SK-N-SH treated with all-trans-retinoic acid at 6 μM for 48 hours (cell line): ENCODE measurements around the gene EPB41L4A.

Experiments
- ATAC-seq: fragments of 200-7000 bp; cut with Tn5 transposase; 3 replicates; pipeline ENCODE4 v1.9.1; 2020; ENCODE audit warnings: mild to moderate bottlenecking, moderate library complexity
- ARNTL ChIP-seq: fragments of 450-650 bp; formaldehyde crosslinking; IDR thresholded peaks from 2 replicates; pipeline ENCODE4 v1.5.0; 2020; ENCODE audit warnings: low read depth, mild to moderate bottlenecking, moderate library complexity, borderline replicate concordance
- BACH2 ChIP-seq: fragments of 250-450 bp; sonication (Bioruptor Pico); IDR thresholded peaks from 2 replicates; pipeline ENCODE4 v1.9.0; 2021; ENCODE audit warnings: mild to moderate bottlenecking, borderline replicate concordance
- CSDC2 ChIP-seq: fragments of 250-450 bp; sonication (Bioruptor Pico); IDR thresholded peaks from 2 replicates; pipeline ENCODE4 v1.5.0; 2020; ENCODE audit warnings: mild to moderate bottlenecking, moderate library complexity
- CSRNP3 ChIP-seq: fragments of 250-450 bp; sonication (Bioruptor Pico); IDR thresholded peaks from 2 replicates; pipeline ENCODE4 v1.5.1; 2021; ENCODE audit warnings: mild to moderate bottlenecking, moderate library complexity
- ESRRG ChIP-seq: fragments of 250-450 bp; sonication (Bioruptor Pico); IDR thresholded peaks from 2 replicates; pipeline ENCODE4 v1.6.1; 2021; ENCODE audit warnings: mild to moderate bottlenecking
- GLIS3 ChIP-seq: fragments of 250-450 bp; sonication (Bioruptor Pico); IDR thresholded peaks from 2 replicates; pipeline ENCODE4 v1.5.0; 2020; ENCODE audit warnings: mild to moderate bottlenecking, moderate library complexity
- ISL1 ChIP-seq: fragments of 250-450 bp; sonication (Bioruptor Pico); IDR thresholded peaks from 2 replicates; pipeline ENCODE4 v2.1.2; 2022; ENCODE audit warnings: mild to moderate bottlenecking, moderate library complexity
- OSR1 ChIP-seq: fragments of 250-450 bp; sonication (Bioruptor Pico); IDR thresholded peaks from 2 replicates; pipeline ENCODE4 v1.8.0; 2022; ENCODE audit warnings: moderate library complexity, mild to moderate bottlenecking, inconsistent platforms
- POU6F1 ChIP-seq: fragments of 250-450 bp; sonication (Bioruptor Pico); IDR thresholded peaks from 2 replicates; pipeline ENCODE4 v1.8.0; 2021; ENCODE audit warnings: low read depth, mild to moderate bottlenecking, moderate library complexity, borderline replicate concordance
- RARB ChIP-seq: fragments of 250-450 bp; sonication (Bioruptor Pico); IDR thresholded peaks from 2 replicates; pipeline ENCODE4 v1.8.0; 2021; ENCODE audit warnings: mild to moderate bottlenecking, moderate library complexity
- SNAI2 ChIP-seq: fragments of 250-450 bp; sonication (Bioruptor Pico); IDR thresholded peaks from 2 replicates; pipeline ENCODE4 v1.5.0; 2020; ENCODE audit warnings: mild to moderate bottlenecking, moderate library complexity
- TCF4 ChIP-seq: fragments of 250-450 bp; sonication (Bioruptor Pico); IDR thresholded peaks from 2 replicates; pipeline ENCODE4 v1.8.0; 2021; ENCODE audit warnings: mild to moderate bottlenecking, moderate library complexity, borderline replicate concordance
- TOX ChIP-seq: fragments of 250-450 bp; sonication (Bioruptor Pico); IDR thresholded peaks from 2 replicates; pipeline ENCODE4 v1.8.0; 2021; ENCODE audit warnings: mild to moderate bottlenecking, moderate library complexity, borderline replicate concordance
- ZC3H10 ChIP-seq: fragments of 250-450 bp; sonication (Bioruptor Pico); IDR thresholded peaks from 2 replicates; pipeline ENCODE4 v1.5.1; 2021; ENCODE audit warnings: mild to moderate bottlenecking, moderate library complexity
- ZFP3 ChIP-seq: fragments of 250-450 bp; sonication (Bioruptor Pico); IDR thresholded peaks from 2 replicates; pipeline ENCODE4 v1.5.0; 2020; ENCODE audit warnings: mild to moderate bottlenecking, moderate library complexity
- ZFP30 ChIP-seq: fragments of 450-650 bp; formaldehyde crosslinking; IDR thresholded peaks from 2 replicates; pipeline ENCODE4 v1.5.0; 2022; ENCODE audit warnings: mild to moderate bottlenecking, moderate library complexity
- ZNF8 ChIP-seq: fragments of 450-650 bp; formaldehyde crosslinking; IDR thresholded peaks from 2 replicates; pipeline ENCODE4 v1.5.0; 2020; ENCODE audit warnings: mild to moderate bottlenecking, moderate library complexity
- TF ChIP-seq, protein P1 (sequence below): fragments of 250-450 bp; sonication (Bioruptor Pico); IDR thresholded peaks from 2 replicates; pipeline ENCODE4 v1.8.0; 2020; ENCODE audit warnings: mild to moderate bottlenecking, moderate library complexity, borderline replicate concordance
- TF ChIP-seq, protein P2 (sequence below): fragments of 250-450 bp; sonication (Bioruptor Pico); IDR thresholded peaks from 2 replicates; pipeline ENCODE4 v1.5.1; 2020; ENCODE audit warnings: low read depth, mild to moderate bottlenecking, moderate library complexity
- TF ChIP-seq, protein P3 (sequence below): fragments of 250-450 bp; sonication (Bioruptor Pico); IDR thresholded peaks from 2 replicates; pipeline ENCODE4 v1.5.0; 2020; ENCODE audit warnings: mild to moderate bottlenecking, moderate library complexity

EPB41L4A gene

GRCh38 chr5:112344540-112344939 is 74.5 kb downstream of the EPB41L4A start (continued):
- TF ChIP-seq POU6F1 (CRISPR knock-in tag) (no peak), GLIS3 (CRISPR knock-in tag) (no peak)
- TF ChIP-seq, all 23 proteins: peak for 0

GRCh38 chr5:112342389-112342788 is 76.7 kb downstream of the EPB41L4A start:
- TF ChIP-seq OSR1 (CRISPR knock-in tag) (no peak), TCF4 (CRISPR knock-in tag) (peak; percentile 58; the same call in 1 of the 2 replicates)
- ATAC-seq = peak; percentile 22; the same call in 1 of the 3 replicates

GRCh38 chr5:112339761-112340160 is 79.3 kb downstream of the EPB41L4A start:
- TF ChIP-seq, protein P1, sequence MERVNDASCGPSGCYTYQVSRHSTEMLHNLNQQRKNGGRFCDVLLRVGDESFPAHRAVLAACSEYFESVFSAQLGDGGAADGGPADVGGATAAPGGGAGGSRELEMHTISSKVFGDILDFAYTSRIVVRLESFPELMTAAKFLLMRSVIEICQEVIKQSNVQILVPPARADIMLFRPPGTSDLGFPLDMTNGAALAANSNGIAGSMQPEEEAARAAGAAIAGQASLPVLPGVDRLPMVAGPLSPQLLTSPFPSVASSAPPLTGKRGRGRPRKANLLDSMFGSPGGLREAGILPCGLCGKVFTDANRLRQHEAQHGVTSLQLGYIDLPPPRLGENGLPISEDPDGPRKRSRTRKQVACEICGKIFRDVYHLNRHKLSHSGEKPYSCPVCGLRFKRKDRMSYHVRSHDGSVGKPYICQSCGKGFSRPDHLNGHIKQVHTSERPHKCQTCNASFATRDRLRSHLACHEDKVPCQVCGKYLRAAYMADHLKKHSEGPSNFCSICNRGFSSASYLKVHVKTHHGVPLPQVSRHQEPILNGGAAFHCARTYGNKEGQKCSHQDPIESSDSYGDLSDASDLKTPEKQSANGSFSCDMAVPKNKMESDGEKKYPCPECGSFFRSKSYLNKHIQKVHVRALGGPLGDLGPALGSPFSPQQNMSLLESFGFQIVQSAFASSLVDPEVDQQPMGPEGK (CRISPR knock-in tag) = no peak
- TF ChIP-seq TOX (no peak), OSR1 (CRISPR knock-in tag) (no peak), POU6F1 (CRISPR knock-in tag) (no peak), ZFP3 (no peak), ZC3H10 (CRISPR knock-in tag) (no peak), BACH2 (CRISPR knock-in tag) (no peak), ESRRG (no peak), TCF4 (CRISPR knock-in tag) (no peak), CSRNP3 (CRISPR knock-in tag) (no peak), SNAI2 (CRISPR knock-in tag) (no peak), GLIS3 (CRISPR knock-in tag) (no peak), ZNF8 (CRISPR knock-in tag) (no peak), CSDC2 (CRISPR knock-in tag) (no peak), ISL1 (CRISPR knock-in tag) (no peak), ZFP30 (no peak), RARB (CRISPR knock-in tag) (no peak), ARNTL (no peak)
- TF ChIP-seq, protein P2, sequence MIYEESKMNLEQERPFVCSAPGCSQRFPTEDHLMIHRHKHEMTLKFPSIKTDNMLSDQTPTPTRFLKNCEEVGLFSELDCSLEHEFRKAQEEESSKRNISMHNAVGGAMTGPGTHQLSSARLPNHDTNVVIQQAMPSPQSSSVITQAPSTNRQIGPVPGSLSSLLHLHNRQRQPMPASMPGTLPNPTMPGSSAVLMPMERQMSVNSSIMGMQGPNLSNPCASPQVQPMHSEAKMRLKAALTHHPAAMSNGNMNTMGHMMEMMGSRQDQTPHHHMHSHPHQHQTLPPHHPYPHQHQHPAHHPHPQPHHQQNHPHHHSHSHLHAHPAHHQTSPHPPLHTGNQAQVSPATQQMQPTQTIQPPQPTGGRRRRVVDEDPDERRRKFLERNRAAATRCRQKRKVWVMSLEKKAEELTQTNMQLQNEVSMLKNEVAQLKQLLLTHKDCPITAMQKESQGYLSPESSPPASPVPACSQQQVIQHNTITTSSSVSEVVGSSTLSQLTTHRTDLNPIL (CRISPR knock-in tag) = no peak
- TF ChIP-seq, protein P3, sequence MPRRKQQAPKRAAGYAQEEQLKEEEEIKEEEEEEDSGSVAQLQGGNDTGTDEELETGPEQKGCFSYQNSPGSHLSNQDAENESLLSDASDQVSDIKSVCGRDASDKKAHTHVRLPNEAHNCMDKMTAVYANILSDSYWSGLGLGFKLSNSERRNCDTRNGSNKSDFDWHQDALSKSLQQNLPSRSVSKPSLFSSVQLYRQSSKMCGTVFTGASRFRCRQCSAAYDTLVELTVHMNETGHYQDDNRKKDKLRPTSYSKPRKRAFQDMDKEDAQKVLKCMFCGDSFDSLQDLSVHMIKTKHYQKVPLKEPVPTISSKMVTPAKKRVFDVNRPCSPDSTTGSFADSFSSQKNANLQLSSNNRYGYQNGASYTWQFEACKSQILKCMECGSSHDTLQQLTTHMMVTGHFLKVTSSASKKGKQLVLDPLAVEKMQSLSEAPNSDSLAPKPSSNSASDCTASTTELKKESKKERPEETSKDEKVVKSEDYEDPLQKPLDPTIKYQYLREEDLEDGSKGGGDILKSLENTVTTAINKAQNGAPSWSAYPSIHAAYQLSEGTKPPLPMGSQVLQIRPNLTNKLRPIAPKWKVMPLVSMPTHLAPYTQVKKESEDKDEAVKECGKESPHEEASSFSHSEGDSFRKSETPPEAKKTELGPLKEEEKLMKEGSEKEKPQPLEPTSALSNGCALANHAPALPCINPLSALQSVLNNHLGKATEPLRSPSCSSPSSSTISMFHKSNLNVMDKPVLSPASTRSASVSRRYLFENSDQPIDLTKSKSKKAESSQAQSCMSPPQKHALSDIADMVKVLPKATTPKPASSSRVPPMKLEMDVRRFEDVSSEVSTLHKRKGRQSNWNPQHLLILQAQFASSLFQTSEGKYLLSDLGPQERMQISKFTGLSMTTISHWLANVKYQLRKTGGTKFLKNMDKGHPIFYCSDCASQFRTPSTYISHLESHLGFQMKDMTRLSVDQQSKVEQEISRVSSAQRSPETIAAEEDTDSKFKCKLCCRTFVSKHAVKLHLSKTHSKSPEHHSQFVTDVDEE (CRISPR knock-in tag) = no peak
- ATAC-seq = no peak
